ENCODE measurements around the gene OTOS. TPM values are rescaled to one million over a fixed set of nuclear protein-coding genes. Genes with fewer than 3 reads are reported as not detected.

OTOS gene
- total RNA-seq, 1 experiment from 2014 or later = not detected

DNA sequence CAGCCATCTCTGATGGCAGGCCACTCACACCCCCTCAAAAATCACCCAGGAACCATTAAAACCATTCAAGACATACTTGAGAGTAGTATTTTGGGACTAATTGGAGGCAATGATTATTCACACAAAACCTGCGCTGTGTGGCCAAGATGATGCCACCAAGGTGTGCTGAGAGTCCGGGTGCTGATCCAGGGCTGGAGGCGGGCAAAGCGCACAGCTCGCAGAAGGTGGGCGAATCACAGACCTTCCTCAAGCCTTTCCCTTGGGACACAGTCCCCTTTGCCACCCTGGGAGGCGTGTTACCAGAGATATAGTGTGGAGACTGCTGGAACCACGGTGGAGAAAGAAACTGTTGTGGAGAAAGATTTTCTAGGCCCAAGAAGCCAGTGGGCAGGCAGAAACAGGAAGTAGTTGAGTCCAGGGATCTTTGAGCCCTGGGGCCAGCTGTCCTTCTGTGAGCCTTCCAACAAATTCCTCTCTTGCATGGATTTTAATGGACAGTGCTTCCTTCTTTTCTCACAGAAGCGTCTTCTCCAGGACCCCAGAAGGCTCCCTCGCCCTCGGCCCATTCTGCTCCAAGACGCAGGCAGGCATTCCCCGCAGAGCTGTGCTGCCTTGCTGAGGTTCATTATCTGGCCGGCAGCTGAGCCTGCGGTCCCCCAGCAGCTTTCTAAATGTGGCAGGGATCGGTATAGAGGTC, 12.4 kb downstream of the OTOS start:
- Histone ChIP-seq H3K4me3 (replicated peaks in 1 of 2; ENCODE audit: low read depth in 1 of 2, low read length in 2 of 2) (no peak overlapping the region), H3K9me2 (ENCODE audit: insufficient read depth) (no peaks in the 10 kb centered on the region), H3K79me2 (ENCODE audit: insufficient read depth, low read length) (peaks cover under 1% of the 10 kb centered on the region; the same call in 1 of the 2 replicates), H3K36me3 (ENCODE audit: control insufficient read depth in 1 of 2, insufficient read depth in 2 of 2, low read length in 2 of 2) (peaks cover 30 to 35% of the 10 kb centered on the region in 2 experiments; a peak in 3 of 4 replicates), H4K20me1 (ENCODE audit: insufficient read depth) (no peaks in the 10 kb centered on the region), H3K4me1 (ENCODE audit: control insufficient read depth in 1 of 2, insufficient read depth in 2 of 2, low read length in 2 of 2) (no peaks in the 10 kb centered on the region), H3K9ac (ENCODE audit: low read length) (no peak overlapping the region), H3K4me2 (ENCODE audit: low read length) (no peak overlapping the region), H3K27me3 (ENCODE audit: insufficient read depth, low read length) (no peaks in the 10 kb centered on the region), H3K9me3 (ENCODE audit: control insufficient read depth in 1 of 2, insufficient read depth in 1 of 2, low read depth in 1 of 2, low read length in 2 of 2) (no peaks in the 10 kb centered on the region), H3K27ac (ENCODE audit: low read depth, low read length) (no peak overlapping the region), H2AFZ (ENCODE audit: low read depth, low read length, poor library complexity, severe bottlenecking) (no peak overlapping the region)
- TF ChIP-seq RAD21 (IDR thresholded peaks at IDR 0.05; ENCODE audit: low read depth) (no peak), YY1 (IDR thresholded peaks at IDR 0.05; ENCODE audit: extremely low read depth, insufficient replicate concordance, low read depth, low read length) (no peak), SP1 (IDR thresholded peaks at IDR 0.05; ENCODE audit: low read depth) (no peak), ZNF274 (IDR thresholded peaks at IDR 0.05; ENCODE audit: low read depth, low read length) (no peak), CTCF (IDR thresholded peaks at IDR 0.05 in 2 of 3, conservative IDR thresholded peaks at IDR 0.05 in 1 of 3; ENCODE audit: borderline replicate concordance in 1 of 3, insufficient read depth in 1 of 3, low read depth in 2 of 3, low read length in 2 of 3) (no peak), MAX (IDR thresholded peaks at IDR 0.05) (no peak), CEBPB (IDR thresholded peaks at IDR 0.05; ENCODE audit: low read depth) (no peak), SIN3A (IDR thresholded peaks at IDR 0.05; ENCODE audit: low read depth) (no peak), EZH2phosphoT487 (IDR thresholded peaks at IDR 0.05; ENCODE audit: borderline replicate concordance) (no peak), ZFX (IDR thresholded peaks at IDR 0.05) (no peak), ZBTB33 (IDR thresholded peaks at IDR 0.05; ENCODE audit: extremely low read depth, insufficient replicate concordance, low read length) (no peak), ATF3 (IDR thresholded peaks at IDR 0.05) (no peak), TCF7L2 (IDR thresholded peaks at IDR 0.05; ENCODE audit: borderline replicate concordance, extremely low read depth, insufficient read depth, insufficient read length) (no peak), EZH2 (IDR thresholded peaks at IDR 0.05) (no peak), ELF1 (IDR thresholded peaks at IDR 0.05; ENCODE audit: borderline replicate concordance, low read depth) (no peak)
- TF ChIP-seq, protein P1, sequence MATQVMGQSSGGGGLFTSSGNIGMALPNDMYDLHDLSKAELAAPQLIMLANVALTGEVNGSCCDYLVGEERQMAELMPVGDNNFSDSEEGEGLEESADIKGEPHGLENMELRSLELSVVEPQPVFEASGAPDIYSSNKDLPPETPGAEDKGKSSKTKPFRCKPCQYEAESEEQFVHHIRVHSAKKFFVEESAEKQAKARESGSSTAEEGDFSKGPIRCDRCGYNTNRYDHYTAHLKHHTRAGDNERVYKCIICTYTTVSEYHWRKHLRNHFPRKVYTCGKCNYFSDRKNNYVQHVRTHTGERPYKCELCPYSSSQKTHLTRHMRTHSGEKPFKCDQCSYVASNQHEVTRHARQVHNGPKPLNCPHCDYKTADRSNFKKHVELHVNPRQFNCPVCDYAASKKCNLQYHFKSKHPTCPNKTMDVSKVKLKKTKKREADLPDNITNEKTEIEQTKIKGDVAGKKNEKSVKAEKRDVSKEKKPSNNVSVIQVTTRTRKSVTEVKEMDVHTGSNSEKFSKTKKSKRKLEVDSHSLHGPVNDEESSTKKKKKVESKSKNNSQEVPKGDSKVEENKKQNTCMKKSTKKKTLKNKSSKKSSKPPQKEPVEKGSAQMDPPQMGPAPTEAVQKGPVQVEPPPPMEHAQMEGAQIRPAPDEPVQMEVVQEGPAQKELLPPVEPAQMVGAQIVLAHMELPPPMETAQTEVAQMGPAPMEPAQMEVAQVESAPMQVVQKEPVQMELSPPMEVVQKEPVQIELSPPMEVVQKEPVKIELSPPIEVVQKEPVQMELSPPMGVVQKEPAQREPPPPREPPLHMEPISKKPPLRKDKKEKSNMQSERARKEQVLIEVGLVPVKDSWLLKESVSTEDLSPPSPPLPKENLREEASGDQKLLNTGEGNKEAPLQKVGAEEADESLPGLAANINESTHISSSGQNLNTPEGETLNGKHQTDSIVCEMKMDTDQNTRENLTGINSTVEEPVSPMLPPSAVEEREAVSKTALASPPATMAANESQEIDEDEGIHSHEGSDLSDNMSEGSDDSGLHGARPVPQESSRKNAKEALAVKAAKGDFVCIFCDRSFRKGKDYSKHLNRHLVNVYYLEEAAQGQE (IDR thresholded peaks at IDR 0.05; ENCODE audit: low read depth) = no peak
- intact Hi-C loops (cut with micrococcal nuclease) = no loop called here
- ATAC-seq = no peak
- ChIA-PET POLR2A (no interaction called here), RAD21 (ENCODE audit: low non-redundant PET in 1 of 2, low total read pairs in 2 of 2, uncharacterized antibody in 2 of 2, unreplicated experiment in 2 of 2) (no interaction called here), CTCF (no interaction called here)
- no TSS peak for BruUV-seq (replicated peaks)
- DNase-seq (ENCODE audit: low read depth, low spot score) = no peak

Data from HCT116 (cell line).